ENCODE data around the gene C22orf39.

Gene C22orf39

GRCh38 chr22:19434401-19434800 is 13.1 kb downstream of the C22orf39 start:
- TF ChIP-seq GATA2 (IDR thresholded peaks at IDR 0.05; ENCODE audit: low read depth, low read length) (no peak), GATA3 (IDR thresholded peaks at IDR 0.05; ENCODE audit: low read depth, low read length) (no peak)

- TF ChIP-seq GATA3 (IDR thresholded peaks at IDR 0.05; ENCODE audit: low read depth, low read length) = no peak
- TF ChIP-seq GATA2 (IDR thresholded peaks at IDR 0.05; ENCODE audit: low read depth, low read length) = no peak
Measured at GRCh38 chr22:19432133-19432851, 15.2 kb downstream of the C22orf39 start, which contains the start of gene MRPL40. Gene MRPL40 (plus strand): TSS chr22:19432545. CDS start chr22:19432555, 10 bp downstream.

- TF ChIP-seq GATA3 (IDR thresholded peaks at IDR 0.05; ENCODE audit: low read depth, low read length) = no peak
Measured at GRCh38 chr22:19431649-19432132, 15.8 kb downstream of the C22orf39 start, which contains the start of gene HIRA. Gene HIRA (minus strand): TSS chr22:19431733. CDS start chr22:19431476, 257 bp downstream.

- TF ChIP-seq GATA2 (IDR thresholded peaks at IDR 0.05; ENCODE audit: low read depth, low read length) (no peak), GATA3 (IDR thresholded peaks at IDR 0.05; ENCODE audit: low read depth, low read length) (no peak)
Measured at GRCh38 chr22:19430890-19431541, 16.5 kb downstream of the C22orf39 start.

GRCh38 chr22:19429950-19430889 is 17.3 kb downstream of the C22orf39 start:
- no peak for TF ChIP-seq GATA3 (IDR thresholded peaks at IDR 0.05; ENCODE audit: low read depth, low read length)
- TF ChIP-seq GATA2 (IDR thresholded peaks at IDR 0.05; ENCODE audit: low read depth, low read length) = no peak

- TF ChIP-seq GATA2 (IDR thresholded peaks at IDR 0.05; ENCODE audit: low read depth, low read length) (no peak), GATA3 (IDR thresholded peaks at IDR 0.05; ENCODE audit: low read depth, low read length) (no peak)
Measured at GRCh38 chr22:19424186-19424500, 23.4 kb downstream of the C22orf39 start.

GRCh38 chr22:19422440-19423301 is 24.8 kb downstream of the C22orf39 start:
- TF ChIP-seq GATA3 (IDR thresholded peaks at IDR 0.05; ENCODE audit: low read depth, low read length) (no peak), GATA2 (IDR thresholded peaks at IDR 0.05; ENCODE audit: low read depth, low read length) (no peak)

GRCh38 chr22:19420321-19420720 is 27.2 kb downstream of the C22orf39 start:
- no peak for TF ChIP-seq GATA3 (IDR thresholded peaks at IDR 0.05; ENCODE audit: low read depth, low read length)

- TF ChIP-seq GATA2 (IDR thresholded peaks at IDR 0.05; ENCODE audit: low read depth, low read length) = no peak
Measured at GRCh38 chr22:19419464-19420178, 27.9 kb downstream of the C22orf39 start.

- TF ChIP-seq GATA2 (IDR thresholded peaks at IDR 0.05; ENCODE audit: low read depth, low read length) = no peak
- TF ChIP-seq GATA3 (IDR thresholded peaks at IDR 0.05; ENCODE audit: low read depth, low read length) = no peak
Measured at GRCh38 chr22:19419086-19419463, 28.4 kb downstream of the C22orf39 start.

GRCh38 chr22:19412923-19413322 is 34.6 kb downstream of the C22orf39 start:
- no peak for TF ChIP-seq GATA3 (IDR thresholded peaks at IDR 0.05; ENCODE audit: low read depth, low read length)
- TF ChIP-seq GATA2 (IDR thresholded peaks at IDR 0.05; ENCODE audit: low read depth, low read length) = no peak

- TF ChIP-seq GATA3 (IDR thresholded peaks at IDR 0.05; ENCODE audit: low read depth, low read length) = no peak
- no peak for TF ChIP-seq GATA2 (IDR thresholded peaks at IDR 0.05; ENCODE audit: low read depth, low read length)
Measured at GRCh38 chr22:19412478-19412877, 35.0 kb downstream of the C22orf39 start.

- no peak for TF ChIP-seq GATA3 (IDR thresholded peaks at IDR 0.05; ENCODE audit: low read depth, low read length)
- TF ChIP-seq GATA2 (IDR thresholded peaks at IDR 0.05; ENCODE audit: low read depth, low read length) = no peak
Measured at GRCh38 chr22:19411690-19412045, 35.8 kb downstream of the C22orf39 start.
